Chondrocyte (in vitro differentiated cells): ENCODE results near the gene DDX41. TPM values are rescaled to one million over a fixed set of nuclear protein-coding genes. Genes with fewer than 3 reads are reported as not detected.
"Not testable (repeated sequence)": the region's sequence is repeated elsewhere in the genome, so short reads cannot be mapped to it uniquely, and the experiment has no call there.

Experiments
- DNase-seq: peaks from one replicate; pipeline ENCODE4 v3.0.0; 2021; ENCODE audit warnings: mixed read lengths, low spot score
- H3K27ac Mint-ChIP-seq: one replicate; pipeline ENCODE4 v1.8.0; 2021; ENCODE audit warnings: mild to moderate bottlenecking, moderate library complexity, mixed read lengths; ENCODE audit not compliant: unreplicated experiment
- H3K27me3 Mint-ChIP-seq: 2 replicates; pipeline ENCODE4 v1.8.0; 2021; ENCODE audit warnings: low read depth, mixed read lengths
- H3K36me3 Mint-ChIP-seq: 2 replicates; pipeline ENCODE4 v1.8.0; 2021; ENCODE audit warnings: low read depth, mixed read lengths
- H3K4me1 Mint-ChIP-seq: 2 replicates; pipeline ENCODE4 v1.8.0; 2021; ENCODE audit warnings: low read depth, mild to moderate bottlenecking, mixed read lengths
- H3K4me3 Mint-ChIP-seq: one replicate; pipeline ENCODE4 v1.8.0; 2021; ENCODE audit warnings: mild to moderate bottlenecking, moderate library complexity, mixed read lengths; ENCODE audit not compliant: unreplicated experiment
- H3K9me3 Mint-ChIP-seq: 2 replicates; pipeline ENCODE4 v1.8.0; 2021; ENCODE audit warnings: low read depth, mixed read lengths
- CTCF ChIP-seq: fragments of 200-600 bp; sonication (generic); IDR thresholded peaks from 2 replicates; pipeline ENCODE4 v1.5.0; 2021; ENCODE audit warnings: antibody characterized with exemption, mild to moderate bottlenecking, moderate library complexity
- total RNA-seq: library from RNA; stranded (reverse); gene quantifications from 3 replicates; pipeline ENCODE4 v1.2.1, GENCODE V29; 2021

The DDX41 gene
- total RNA-seq, 1 donor from 2014 or later = 78.6 TPM

DNA sequence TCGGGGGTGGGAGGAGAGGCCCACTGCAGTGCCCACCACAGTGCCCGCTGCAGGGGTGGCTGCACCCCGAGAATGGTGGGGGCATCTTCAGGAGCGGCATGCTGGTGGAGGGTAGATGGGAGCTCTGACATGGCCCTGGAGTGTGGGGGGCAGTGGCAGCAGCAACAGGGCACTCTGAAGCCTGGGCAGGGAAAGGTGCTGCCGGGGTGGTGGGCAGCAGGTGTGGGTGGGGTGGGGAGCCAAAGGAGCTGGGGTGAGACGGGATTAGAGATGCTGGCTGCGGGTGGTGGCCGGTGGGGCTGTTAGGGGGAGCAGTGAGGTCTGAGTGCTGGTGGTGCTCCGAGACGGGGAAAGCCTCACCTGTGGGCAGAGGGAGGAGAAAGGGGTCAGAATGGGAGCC, 19.6 kb upstream of the DDX41 start:
- no peak for DNase-seq
- Mint-ChIP-seq H3K27me3 (no peaks in the 10 kb centered on the region), H3K4me1 (peaks cover 73% of the 10 kb centered on the region), H3K36me3 (peaks cover 16% of the 10 kb centered on the region), H3K9me3 (no peaks in the 10 kb centered on the region), H3K27ac (peak overlapping the region; percentile 98), H3K4me3 (no peak overlapping the region)
- TF ChIP-seq CTCF = no peak

GRCh38 chr5:177535125-177535524, 18.4 kb upstream of the DDX41 start:
- peaks cover 25% of the 10 kb centered on the region for H3K36me3 Mint-ChIP-seq
- DNase-seq = no peak
- no peaks in the 10 kb centered on the region for H3K27me3 Mint-ChIP-seq
- no peaks in the 10 kb centered on the region for H3K9me3 Mint-ChIP-seq
- peaks cover 72% of the 10 kb centered on the region for H3K4me1 Mint-ChIP-seq
- TF ChIP-seq CTCF = peak; percentile 28
- peak overlapping the region; percentile 83 for H3K27ac Mint-ChIP-seq
- H3K4me3 Mint-ChIP-seq = no peak overlapping the region

DNA sequence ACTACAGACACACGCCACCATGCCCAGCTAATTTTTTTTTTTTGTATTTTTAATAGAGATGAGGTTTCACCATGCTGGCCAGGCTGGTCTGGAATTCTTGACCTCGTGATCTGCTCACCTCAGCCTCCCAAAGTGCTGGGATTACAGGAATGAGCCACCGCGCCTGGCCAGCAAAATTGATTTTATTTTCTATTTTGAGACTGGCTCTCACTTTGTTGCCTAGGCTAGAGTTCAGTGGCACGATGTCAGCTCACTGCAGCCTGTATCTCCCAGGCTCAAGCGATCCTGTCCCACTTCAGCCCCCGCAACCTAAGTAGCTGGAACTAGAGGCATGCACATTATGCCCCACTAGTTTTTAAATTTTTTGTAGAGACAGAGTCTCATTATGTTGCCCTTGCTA, 17.7 kb upstream of the DDX41 start:
- not testable (repeated sequence) for H3K9me3 Mint-ChIP-seq, DNase-seq, H3K27ac Mint-ChIP-seq, H3K4me3 Mint-ChIP-seq, H3K27me3 Mint-ChIP-seq
- peaks cover 28% of the 10 kb centered on the region for H3K36me3 Mint-ChIP-seq
- peaks cover 66% of the 10 kb centered on the region for H3K4me1 Mint-ChIP-seq

DNA sequence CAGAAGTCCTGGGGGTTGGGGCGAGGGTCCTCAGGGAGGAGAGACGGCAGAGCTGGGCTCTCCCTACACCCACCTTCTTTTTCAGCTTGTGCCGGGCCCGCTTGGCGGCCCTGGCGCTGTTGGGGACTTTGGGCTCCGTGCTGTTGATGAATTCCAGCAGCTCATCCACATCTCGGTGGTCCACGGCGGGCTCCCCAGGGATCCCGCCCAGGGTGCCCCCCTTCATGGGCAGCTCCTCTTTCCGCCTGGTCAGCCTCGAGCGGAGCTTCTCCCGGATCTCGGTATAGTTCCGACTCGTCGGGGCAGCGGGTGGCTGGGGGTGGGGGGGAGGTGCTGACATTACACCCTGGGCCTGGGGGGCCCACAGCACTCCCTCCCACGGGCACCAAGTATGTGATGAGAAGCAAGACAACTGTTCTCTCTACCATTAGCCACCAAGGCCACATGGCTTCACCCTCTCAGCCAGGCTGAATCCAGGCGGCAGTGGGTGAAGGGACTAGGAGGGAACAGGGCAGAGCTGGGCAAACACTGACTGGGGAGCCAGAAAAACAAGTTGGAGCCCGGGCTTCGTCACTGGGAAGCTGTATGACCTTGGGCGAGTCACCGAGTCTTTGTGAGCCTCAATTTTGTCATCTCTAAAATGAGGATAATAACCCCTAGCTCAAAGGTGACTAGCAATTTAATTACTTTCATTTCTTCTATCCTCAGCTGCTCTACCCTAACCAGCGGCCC, 14.6 kb upstream of the DDX41 start:
- peaks cover 36% of the 10 kb centered on the region for H3K4me1 Mint-ChIP-seq
- peak overlapping the region; percentile 73 for H3K27ac Mint-ChIP-seq
- no peaks in the 10 kb centered on the region for H3K9me3 Mint-ChIP-seq
- no peaks in the 10 kb centered on the region for H3K27me3 Mint-ChIP-seq
- no peak overlapping the region for H3K4me3 Mint-ChIP-seq
- peaks cover 28% of the 10 kb centered on the region for H3K36me3 Mint-ChIP-seq
- TF ChIP-seq CTCF = no peak
- no peak for DNase-seq

GRCh38 chr5:177530638-177531037, 13.9 kb upstream of the DDX41 start:
- Mint-ChIP-seq H3K4me3 (no peak overlapping the region), H3K9me3 (no peaks in the 10 kb centered on the region), H3K4me1 (peaks cover 29% of the 10 kb centered on the region), H3K27me3 (no peaks in the 10 kb centered on the region), H3K27ac (peak overlapping the region; percentile 73), H3K36me3 (peaks cover 29% of the 10 kb centered on the region)
- no peak for DNase-seq
- TF ChIP-seq CTCF = no peak
